HG03139 (cell line): ENCODE measurements around the gene KRTAP3-2.
"Not testable (repeated sequence)": the region's sequence is repeated elsewhere in the genome, so short reads cannot be mapped to it uniquely, and the experiment has no call there.

Experiments used
- ATAC-seq: cut with Tn5 transposase; IDR thresholded peaks from one replicate; pipeline ENCODE4 v1.9.1; 2021; ENCODE audit not compliant: unreplicated experiment

Gene KRTAP3-2

GRCh38 chr17:40999563-40999962 lies at the start of gene KRTAP3-2:
Gene KRTAP3-2 (minus strand): TSS chr17:40999906. CDS start chr17:40999853, 53 bp downstream.
- not testable (repeated sequence) for ATAC-seq

DNA sequence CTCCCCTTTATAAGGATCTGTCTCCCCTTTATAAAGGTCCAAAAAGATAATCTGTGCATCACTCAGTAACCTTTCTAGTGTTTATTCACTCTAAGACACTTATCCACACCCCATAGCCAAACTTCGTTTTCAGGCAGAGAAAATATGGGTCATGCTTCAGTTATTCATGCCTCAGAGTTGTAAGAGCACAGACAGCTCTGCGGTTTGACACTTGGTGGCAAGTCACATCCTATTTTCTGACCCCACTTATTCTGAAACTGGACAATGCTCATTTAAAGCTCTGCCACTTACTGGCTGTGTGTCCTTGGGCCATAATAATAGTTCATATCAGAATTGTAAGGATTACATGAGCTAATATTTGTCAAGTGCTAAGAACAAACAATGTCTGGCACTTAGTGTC lies 49.4 kb upstream of the KRTAP3-2 start:
- ATAC-seq, result no peak

GRCh38 chr17:41048441-41048840 lies 48.7 kb upstream of the KRTAP3-2 start:
- no peak for ATAC-seq

- ATAC-seq, result not testable (repeated sequence)
Measured at GRCh38 chr17:41046735-41047465, 47.2 kb upstream of the KRTAP3-2 start, which contains the start of gene KRTAP2-1. Gene KRTAP2-1 (minus strand): TSS chr17:41047316. CDS start chr17:41047267, 49 bp downstream.

DNA sequence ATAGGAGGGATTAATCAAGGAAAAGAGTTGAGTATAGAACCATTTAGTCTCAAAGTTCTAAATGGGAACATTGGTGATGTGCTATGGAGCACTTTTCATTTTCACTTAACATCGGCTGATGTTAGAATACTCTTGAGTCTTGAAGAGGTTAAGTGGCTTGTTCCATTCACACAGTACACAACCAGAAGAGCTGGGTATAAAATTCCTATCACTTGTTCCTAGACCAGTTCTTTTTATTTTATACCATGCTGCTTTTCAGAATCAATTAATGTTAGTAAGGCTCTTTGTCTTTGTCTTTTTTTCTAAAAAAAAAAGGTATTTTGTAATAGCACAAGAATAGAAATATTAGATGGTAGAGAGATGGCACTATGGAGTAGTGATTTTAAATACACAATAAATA lies 43.2 kb upstream of the KRTAP3-2 start:
- ATAC-seq, result no peak

DNA sequence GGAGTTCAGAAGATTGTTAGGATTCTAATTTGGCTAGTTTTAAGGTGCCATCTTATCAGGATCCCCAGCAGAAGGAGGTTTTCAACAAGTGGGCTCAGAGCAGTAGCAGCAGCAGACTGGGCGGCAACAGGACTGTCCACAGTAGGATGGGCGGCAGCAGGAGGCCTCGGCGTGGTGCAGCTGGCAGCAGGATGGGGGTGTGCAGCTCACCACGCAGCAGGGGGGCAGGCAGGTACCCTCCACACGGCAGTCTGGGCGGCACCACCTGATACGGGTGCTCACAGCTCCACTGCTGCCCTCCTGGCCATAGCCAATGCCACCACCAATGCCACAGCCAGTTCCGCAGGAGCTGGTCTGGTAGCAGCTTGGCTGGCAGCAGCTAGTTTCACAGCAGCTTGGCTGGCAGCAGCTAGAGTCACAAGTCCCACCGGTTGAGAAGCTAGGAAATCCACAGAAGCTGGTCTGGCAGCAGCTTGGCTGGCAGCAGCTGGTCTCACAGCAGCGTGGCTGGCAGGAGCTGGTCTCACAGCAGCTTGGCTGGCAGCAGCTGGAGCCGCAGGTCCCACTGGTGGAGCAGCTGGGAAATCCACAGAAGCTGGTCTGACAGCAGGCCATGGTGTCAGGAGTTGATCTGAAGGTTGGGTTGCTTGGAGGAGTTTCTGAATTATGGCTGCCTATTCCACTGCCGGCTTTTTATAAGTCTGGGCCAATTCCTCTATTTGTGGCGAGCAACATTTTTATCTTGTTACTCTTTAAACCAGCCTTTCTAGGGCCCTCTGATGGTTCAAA lies 41.3 kb upstream of the KRTAP3-2 start, which contains the start of gene KRTAP1-1:
TSS of gene KRTAP1-1 (minus strand) at position 668 of the 789 bp plus-strand sequence. CDS start at position 615, 53 bp downstream.
- ATAC-seq, result not testable (repeated sequence)

GRCh38 chr17:41037853-41038350 lies 38.2 kb upstream of the KRTAP3-2 start:
- ATAC-seq, result no peak

DNA sequence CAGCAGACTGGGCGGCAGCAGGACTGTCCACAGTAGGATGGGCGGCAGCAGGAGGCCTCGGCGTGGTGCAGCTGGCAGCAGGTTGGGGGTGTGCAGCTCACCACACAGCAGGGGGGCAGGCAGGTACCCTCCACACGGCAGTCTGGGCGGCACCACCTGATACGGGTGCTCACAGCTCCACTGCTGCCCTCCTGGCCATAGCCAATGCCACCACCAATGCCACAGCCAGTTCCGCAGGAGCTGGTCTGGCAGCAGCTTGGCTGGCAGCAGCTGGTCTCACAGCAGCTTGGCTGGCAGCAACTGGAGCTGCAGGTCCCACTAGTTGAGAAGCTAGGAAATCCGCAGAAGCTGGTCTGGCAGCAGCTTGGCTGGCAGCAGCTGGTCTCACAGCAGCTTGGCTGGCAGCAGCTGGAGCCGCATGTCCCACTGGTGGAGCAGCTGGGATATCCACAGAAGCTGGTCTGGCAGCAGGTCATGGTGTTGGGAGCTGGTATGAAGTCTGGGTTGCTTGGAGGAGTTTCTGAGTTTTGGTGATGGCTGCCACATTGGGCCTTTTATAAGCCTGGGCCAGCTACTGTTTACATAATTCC lies 34.7 kb upstream of the KRTAP3-2 start, which contains the start of gene KRTAP1-3:
TSS of gene KRTAP1-3 (minus strand) at position 529 of the 590 bp plus-strand sequence. CDS start at position 476, 53 bp downstream.
- ATAC-seq, result not testable (repeated sequence)

- ATAC-seq, result no peak
Measured at GRCh38 chr17:41029633-41030245, 30.0 kb upstream of the KRTAP3-2 start, which contains the start of gene KRTAP1-4. Gene KRTAP1-4 (minus strand): TSS chr17:41030195. CDS start chr17:41030078, 117 bp downstream.

- ATAC-seq, result no peak
Measured at GRCh38 chr17:41026715-41027471, 27.2 kb upstream of the KRTAP3-2 start, which contains the start of gene KRTAP1-5. Gene KRTAP1-5 (minus strand): TSS chr17:41027208. CDS start chr17:41027155, 53 bp downstream.

- no peak for ATAC-seq
Measured at GRCh38 chr17:41024697-41025096, 25.0 kb upstream of the KRTAP3-2 start.

- no peak for ATAC-seq
Measured at GRCh38 chr17:41020336-41020735, 20.6 kb upstream of the KRTAP3-2 start.

DNA sequence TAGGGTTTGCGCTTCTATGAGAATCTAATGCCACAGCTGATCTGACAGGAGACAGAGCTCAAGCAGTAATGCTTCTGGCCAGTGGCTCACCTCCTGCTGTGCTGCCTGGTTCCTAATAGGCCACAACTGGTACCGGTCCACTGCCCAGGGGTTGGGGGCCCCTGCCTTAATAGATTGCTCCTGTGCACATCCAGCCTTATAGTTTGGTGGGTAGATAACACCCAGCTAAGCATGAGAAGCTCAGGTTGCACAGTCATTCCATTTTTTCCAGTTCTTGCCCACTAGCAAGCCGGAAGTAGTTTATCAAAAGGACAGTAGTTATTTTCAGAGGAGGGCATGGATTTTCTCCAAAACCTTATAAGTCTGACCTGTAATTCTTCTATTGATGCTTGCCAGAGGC lies 19.7 kb upstream of the KRTAP3-2 start:
- ATAC-seq, result no peak

DNA sequence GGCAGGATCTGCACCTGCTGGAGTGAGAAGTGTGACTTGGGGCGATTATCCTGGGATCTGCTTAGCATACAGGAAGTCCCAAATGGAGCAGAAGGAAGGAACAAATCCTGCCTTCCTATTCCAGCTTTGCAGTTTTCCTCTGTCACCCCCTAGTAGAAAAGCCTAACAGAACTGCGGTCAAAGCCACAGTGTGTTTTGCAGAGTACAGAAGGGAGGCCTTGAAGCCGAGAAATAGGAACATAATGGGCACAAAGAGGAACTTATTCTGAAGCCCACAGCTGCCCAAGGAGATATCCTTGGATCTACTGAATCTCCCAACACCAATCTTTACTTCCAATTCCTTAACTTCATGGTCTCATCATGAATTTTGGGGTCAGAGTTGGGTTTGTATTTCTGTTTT lies 18.8 kb upstream of the KRTAP3-2 start:
- ATAC-seq, result no peak

DNA sequence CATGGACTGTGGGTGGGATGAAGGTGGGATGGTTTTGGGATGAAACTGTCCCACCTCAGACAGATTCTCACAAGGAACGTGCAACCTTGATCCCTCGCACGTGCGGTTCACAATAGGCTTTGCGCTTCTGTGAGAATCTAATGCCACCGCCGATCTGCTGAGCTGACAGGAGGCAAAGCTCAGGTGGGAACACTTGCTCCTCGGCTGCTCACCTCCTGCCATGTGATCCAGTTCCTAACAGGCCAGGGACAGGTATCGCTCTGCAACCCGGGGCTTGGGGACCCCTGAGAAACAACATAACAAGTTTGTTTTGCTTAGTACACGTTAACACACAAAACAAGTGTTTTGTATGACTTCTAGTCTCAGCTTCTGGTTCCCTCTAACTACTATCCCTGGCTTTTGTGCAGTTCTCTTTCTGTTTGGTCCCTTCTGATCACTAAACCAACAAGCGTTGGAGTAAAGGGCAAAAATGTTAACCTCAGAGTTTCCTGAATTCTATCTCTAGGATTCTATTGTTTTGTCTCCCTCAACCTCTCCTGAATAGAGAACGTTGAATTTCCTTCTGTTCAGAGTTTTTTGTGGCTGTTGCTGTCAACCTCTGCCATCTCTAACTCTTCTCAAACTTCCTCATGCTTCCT lies 17.0 kb upstream of the KRTAP3-2 start:
- no peak for ATAC-seq

GRCh38 chr17:41015454-41015853 lies 15.7 kb upstream of the KRTAP3-2 start:
- no peak for ATAC-seq

DNA sequence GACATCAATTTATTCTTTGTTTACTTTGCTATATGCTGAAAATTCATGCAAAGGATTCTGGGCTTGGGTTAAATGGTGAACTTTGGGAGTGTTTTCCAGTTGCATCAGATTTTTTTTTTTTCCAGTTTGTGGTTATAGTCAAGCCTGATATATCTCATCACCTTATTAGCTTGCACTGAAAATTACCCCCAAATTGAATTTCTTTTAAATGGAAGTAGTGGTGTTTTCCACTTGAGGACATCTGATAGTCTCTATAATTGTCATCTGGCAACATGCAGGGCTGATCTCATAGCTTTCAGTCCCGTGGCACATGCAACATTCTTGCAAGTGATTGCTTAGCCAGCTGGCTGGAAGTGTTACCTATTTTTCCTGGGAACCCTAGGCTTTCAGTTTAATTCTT lies 13.9 kb upstream of the KRTAP3-2 start:
- no peak for ATAC-seq

DNA sequence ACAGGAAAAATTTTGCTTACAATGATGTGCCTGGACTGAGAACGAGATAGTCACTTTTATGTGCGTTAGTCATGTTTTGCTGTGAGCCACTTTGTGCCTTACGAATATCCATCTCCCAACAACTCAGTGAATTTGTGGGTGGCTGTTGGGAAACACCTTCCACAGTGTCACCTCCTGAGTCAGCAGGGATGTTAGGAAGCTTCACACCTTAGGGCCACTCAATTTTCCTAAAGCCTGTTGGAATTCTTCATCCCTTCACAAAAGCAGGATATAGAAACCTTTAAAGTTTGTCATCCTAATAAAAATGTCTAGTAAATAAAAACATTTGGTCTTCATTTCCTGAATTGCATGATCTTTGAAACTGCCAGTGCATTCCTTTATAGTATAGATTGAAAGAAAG lies 13.5 kb upstream of the KRTAP3-2 start:
- no peak for ATAC-seq
